HCT116 (cell line): ENCODE data around the gene TSPAN31. TPM values are rescaled to one million over a fixed set of nuclear protein-coding genes. Genes with fewer than 3 reads are reported as not detected.

Experiments used
- ATAC-seq: fragments of 200-7000 bp; cut with Tn5 transposase; 2 replicates; pipeline ENCODE4 v1.9.1; 2020; ENCODE audit warnings: mild to moderate bottlenecking, moderate library complexity
- BruUV-seq: library from RNA; stranded (reverse); fragments of 400-500 nt; replicated peaks from 2 replicates; lab custom pipeline; 2021; lab: Mats Ljungman, UMichigan
- CTCF ChIA-PET: fragments of 300-600 bp; sonication (Branson Sonifier 250); formaldehyde crosslinking; loops from one replicate; lab custom pipeline; 2021; ENCODE audit warnings: antibody characterized with exemption; lab: Charles Lee
- POLR2A ChIA-PET: fragments of 300-600, 350-600 bp; sonication (Branson Sonifier 250); formaldehyde crosslinking; loops from one replicate; lab custom pipeline; 2021; ENCODE audit warnings: antibody characterized with exemption; lab: Charles Lee
- RAD21 ChIA-PET, 2 experiments: fragments of 300-600 bp; sonication (Branson Sonifier 250); formaldehyde crosslinking; loops; one replicate each; lab custom pipeline; 2023; ENCODE audit warnings: low total read pairs in 2 of 2; ENCODE audit not compliant: uncharacterized antibody in 2 of 2, unreplicated experiment in 2 of 2, low non-redundant PET in 1 of 2; lab: Charles Lee
- DNase-seq: peaks from one replicate; pipeline ENCODE4 v3.0.0-alpha.2; 2010; ENCODE audit warnings: low read depth, low spot score
- H2AFZ ChIP-seq: fragments of 200-600 bp; shearing (Covaris generic), sonication (generic); 2 replicates; pipeline ENCODE4 v1.6.1; 2017; ENCODE audit warnings: low read depth, mixed run types, mixed read lengths, antibody characterized with exemption, low read length; ENCODE audit not compliant: poor library complexity, severe bottlenecking
- H3K27ac ChIP-seq: 2 replicates; pipeline ENCODE4 v1.5.1; 2012; ENCODE audit warnings: low read depth, low read length
- H3K27me3 ChIP-seq: fragments of 200-600 bp; sonication (generic); 2 replicates; pipeline ENCODE4 v1.6.1; 2016; ENCODE audit warnings: mixed run types, low read length, mixed read lengths; ENCODE audit not compliant: insufficient read depth
- H3K36me3 ChIP-seq, 2 experiments: fragments of 200-500 bp in 1 of 2; fragments of 200-600 bp in 1 of 2; sonication (Bioruptor generic) in 1 of 2; sonication (generic) in 1 of 2; 2 replicates each; pipeline versions ENCODE4 v1.5.1 to v1.6.1; 2014 to 2016; ENCODE audit warnings: low read length in 2 of 2, inconsistent platforms in 1 of 2, mixed read lengths in 1 of 2, mixed run types in 1 of 2; ENCODE audit not compliant: insufficient read depth in 2 of 2, control insufficient read depth in 1 of 2
- H3K4me1 ChIP-seq, 2 experiments: fragments of 200-600 bp in 1 of 2; sonication (generic) in 1 of 2; 2 replicates each; pipeline versions ENCODE4 v1.5.1 to v1.6.1; 2012 to 2017; ENCODE audit warnings: low read length in 2 of 2, inconsistent platforms in 1 of 2, mild to moderate bottlenecking in 1 of 2, mixed read lengths in 1 of 2, mixed run types in 1 of 2, moderate library complexity in 1 of 2; ENCODE audit not compliant: insufficient read depth in 2 of 2, control insufficient read depth in 1 of 2
- H3K4me2 ChIP-seq: fragments of 200-600 bp; sonication (generic); 2 replicates; pipeline ENCODE4 v1.6.1; 2017; ENCODE audit warnings: mixed run types, low read length, mixed read lengths
- H3K4me3 ChIP-seq, 2 experiments: fragments of 200-600 bp in 1 of 2; sonication (generic) in 1 of 2; replicated peaks in 1 of 2; 2 replicates each; pipeline ENCODE4 v1.5.1; 2011 to 2016; ENCODE audit warnings: low read length in 2 of 2, control low read depth in 1 of 2, low read depth in 1 of 2, mild to moderate bottlenecking in 1 of 2, mixed read lengths in 1 of 2, mixed run types in 1 of 2
- H3K79me2 ChIP-seq: fragments of 200-600 bp; sonication (generic); 2 replicates; pipeline ENCODE4 v1.6.1; 2017; ENCODE audit warnings: mild to moderate bottlenecking, mixed run types, low read length, moderate library complexity, mixed read lengths; ENCODE audit not compliant: insufficient read depth
- H3K9ac ChIP-seq: fragments of 200-600 bp; sonication (generic); 2 replicates; pipeline ENCODE4 v1.6.1; 2016; ENCODE audit warnings: low read length, mixed read lengths
- H3K9me2 ChIP-seq: fragments of 200-600 bp; sonication (generic), shearing (Covaris generic); 2 replicates; pipeline ENCODE4 v1.6.1; 2017; ENCODE audit warnings: mixed run types, mild to moderate bottlenecking, moderate library complexity; ENCODE audit not compliant: insufficient read depth
- H3K9me3 ChIP-seq, 2 experiments: fragments of 200-500 bp in 1 of 2; fragments of 200-600 bp in 1 of 2; sonication (Bioruptor generic) in 1 of 2; sonication (generic) in 1 of 2; 2 replicates each; pipeline ENCODE4 v1.6.1; 2014 to 2017; ENCODE audit warnings: low read length in 2 of 2, mixed read lengths in 2 of 2, inconsistent platforms in 1 of 2, low read depth in 1 of 2, mild to moderate bottlenecking in 1 of 2, mixed run types in 1 of 2, moderate library complexity in 1 of 2; ENCODE audit not compliant: control insufficient read depth in 1 of 2, insufficient read depth in 1 of 2
- H4K20me1 ChIP-seq: fragments of 200-600 bp; sonication (generic), shearing (Covaris generic); 2 replicates; pipeline ENCODE4 v1.6.1; 2017; ENCODE audit warnings: mixed run types, mild to moderate bottlenecking, moderate library complexity; ENCODE audit not compliant: insufficient read depth
- CEBPB ChIP-seq: IDR thresholded peaks from 2 replicates; pipeline ENCODE4 v1.6.1; 2012; ENCODE audit warnings: low read depth
- EGR1 ChIP-seq: IDR thresholded peaks from 2 replicates; pipeline ENCODE4 v1.6.1; 2012; ENCODE audit warnings: low read depth
- EZH2phosphoT487 ChIP-seq: fragments of 200-600 bp; IDR thresholded peaks from 2 replicates; pipeline ENCODE4 v1.6.1; 2018; ENCODE audit warnings: antibody characterized with exemption, borderline replicate concordance
- RAD21 ChIP-seq: IDR thresholded peaks from 2 replicates; pipeline ENCODE4 v1.6.1; 2012; ENCODE audit warnings: low read depth, mild to moderate bottlenecking
- SRF ChIP-seq: IDR thresholded peaks from 2 replicates; pipeline ENCODE4 v1.6.1; 2012; ENCODE audit warnings: low read depth
- ZFX ChIP-seq: fragments of 450-650 bp; IDR thresholded peaks from 2 replicates; pipeline ENCODE4 v1.6.1; 2017
- ZNF274 ChIP-seq: fragments of 200-500 bp; sonication (Bioruptor generic); IDR thresholded peaks from 2 replicates; pipeline ENCODE4 v1.6.1; 2014; ENCODE audit warnings: mild to moderate bottlenecking, low read depth, low read length, inconsistent platforms
- intact Hi-C: fragments of 100-400 bp; cut with micrococcal nuclease; formaldehyde crosslinking; loops from 2 replicates; pipeline ENCODE4 v1.10.0; 2022
- total RNA-seq: library from RNA; stranded (reverse); gene quantifications from one replicate; pipeline ENCODE4 v1.2.1, GENCODE V29; 2021; ENCODE audit not compliant: unreplicated experiment
- TF ChIP-seq, protein P1 (sequence below): IDR thresholded peaks from 2 replicates; pipeline ENCODE4 v1.6.1; 2012; ENCODE audit warnings: low read depth
- TF ChIP-seq, protein P2 (sequence below), 3 experiments: fragments of 200-600 bp in 1 of 3; sonication (generic) in 1 of 3; IDR thresholded peaks in 2 of 3; conservative IDR thresholded peaks in 1 of 3; 2 replicates each; pipeline ENCODE4 v1.5.1; 2012 to 2017; ENCODE audit warnings: low read depth in 2 of 3, low read length in 2 of 3, antibody characterized with exemption in 1 of 3, borderline replicate concordance in 1 of 3, control low read depth in 1 of 3, mild to moderate bottlenecking in 1 of 3, mixed read lengths in 1 of 3, mixed run types in 1 of 3, moderate library complexity in 1 of 3; ENCODE audit not compliant: insufficient read depth in 1 of 3
- TF ChIP-seq, protein P3 (sequence below): IDR thresholded peaks from 2 replicates; pipeline ENCODE4 v1.6.1; 2011; ENCODE audit warnings: mild to moderate bottlenecking, low read length, moderate library complexity; ENCODE audit not compliant: insufficient replicate concordance; ENCODE audit errors: extremely low read depth
- TF ChIP-seq, protein P4 (sequence below): IDR thresholded peaks from 2 replicates; pipeline ENCODE4 v1.6.1; 2012

TSPAN31 gene
- total RNA-seq, 1 experiment from 2014 or later = 14.9 TPM

DNA sequence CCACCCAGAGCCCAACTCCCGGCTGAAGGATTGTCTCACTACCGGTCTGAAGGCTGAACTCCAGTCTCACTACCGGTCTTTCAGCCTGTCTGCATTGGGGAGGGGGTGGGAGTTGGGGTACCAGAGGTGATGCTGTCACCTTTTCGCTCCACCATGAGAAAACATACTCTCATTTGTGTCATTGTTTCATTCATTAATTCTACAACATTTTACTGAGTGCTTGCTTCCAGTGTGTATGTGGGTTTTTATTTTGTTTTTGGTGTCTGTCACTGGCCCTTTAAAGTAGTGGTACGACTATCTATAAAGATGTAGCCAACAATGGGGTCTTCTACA, 7.8 kb downstream of the TSPAN31 start (continued):
- TF ChIP-seq, protein P1, sequence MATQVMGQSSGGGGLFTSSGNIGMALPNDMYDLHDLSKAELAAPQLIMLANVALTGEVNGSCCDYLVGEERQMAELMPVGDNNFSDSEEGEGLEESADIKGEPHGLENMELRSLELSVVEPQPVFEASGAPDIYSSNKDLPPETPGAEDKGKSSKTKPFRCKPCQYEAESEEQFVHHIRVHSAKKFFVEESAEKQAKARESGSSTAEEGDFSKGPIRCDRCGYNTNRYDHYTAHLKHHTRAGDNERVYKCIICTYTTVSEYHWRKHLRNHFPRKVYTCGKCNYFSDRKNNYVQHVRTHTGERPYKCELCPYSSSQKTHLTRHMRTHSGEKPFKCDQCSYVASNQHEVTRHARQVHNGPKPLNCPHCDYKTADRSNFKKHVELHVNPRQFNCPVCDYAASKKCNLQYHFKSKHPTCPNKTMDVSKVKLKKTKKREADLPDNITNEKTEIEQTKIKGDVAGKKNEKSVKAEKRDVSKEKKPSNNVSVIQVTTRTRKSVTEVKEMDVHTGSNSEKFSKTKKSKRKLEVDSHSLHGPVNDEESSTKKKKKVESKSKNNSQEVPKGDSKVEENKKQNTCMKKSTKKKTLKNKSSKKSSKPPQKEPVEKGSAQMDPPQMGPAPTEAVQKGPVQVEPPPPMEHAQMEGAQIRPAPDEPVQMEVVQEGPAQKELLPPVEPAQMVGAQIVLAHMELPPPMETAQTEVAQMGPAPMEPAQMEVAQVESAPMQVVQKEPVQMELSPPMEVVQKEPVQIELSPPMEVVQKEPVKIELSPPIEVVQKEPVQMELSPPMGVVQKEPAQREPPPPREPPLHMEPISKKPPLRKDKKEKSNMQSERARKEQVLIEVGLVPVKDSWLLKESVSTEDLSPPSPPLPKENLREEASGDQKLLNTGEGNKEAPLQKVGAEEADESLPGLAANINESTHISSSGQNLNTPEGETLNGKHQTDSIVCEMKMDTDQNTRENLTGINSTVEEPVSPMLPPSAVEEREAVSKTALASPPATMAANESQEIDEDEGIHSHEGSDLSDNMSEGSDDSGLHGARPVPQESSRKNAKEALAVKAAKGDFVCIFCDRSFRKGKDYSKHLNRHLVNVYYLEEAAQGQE = no peak
- TF ChIP-seq RAD21 (no peak), EGR1 (no peak), ZNF274 (no peak), CEBPB (no peak)
- TF ChIP-seq, all 23 proteins: peak for 0

DNA sequence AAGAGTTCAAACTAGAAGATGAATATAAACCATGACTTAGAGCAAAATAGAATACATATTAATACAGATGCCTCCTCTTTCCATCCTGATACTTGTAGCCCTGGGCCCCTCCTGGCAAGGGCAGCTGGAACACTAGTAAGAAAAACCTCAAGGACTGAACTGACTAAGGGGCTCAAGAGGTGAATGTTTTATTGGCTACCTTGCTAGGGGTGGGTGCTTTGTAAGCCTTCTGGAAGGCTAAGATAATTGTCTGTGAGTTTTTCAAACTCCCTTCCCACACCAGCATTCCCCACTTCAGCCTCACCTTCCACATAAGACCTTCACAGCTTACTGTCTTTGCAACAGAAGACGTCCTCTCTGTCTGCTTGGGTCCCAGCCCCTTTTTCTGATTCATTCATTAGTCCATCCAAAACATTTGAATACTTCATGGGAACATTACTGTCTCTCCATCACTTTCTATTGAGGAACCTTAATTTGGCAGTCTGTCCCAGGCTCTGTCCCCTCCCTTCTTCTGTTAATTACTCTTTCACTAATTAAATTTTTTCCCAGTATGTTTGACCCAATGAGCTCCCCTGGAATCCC, 9.0 kb downstream of the TSPAN31 start:
- no peak for ATAC-seq
- no peaks in the 10 kb centered on the region for H3K9me2 ChIP-seq
- H3K79me2 ChIP-seq = peaks cover 33% of the 10 kb centered on the region
- BruUV-seq = no TSS peak
- no peaks in the 10 kb centered on the region for H3K27me3 ChIP-seq
- no peaks in the 10 kb centered on the region for H3K9me3 ChIP-seq
- H3K4me3 ChIP-seq = peak overlapping the region in 1 of 2 experiments; percentile 64; a peak in 2 of 4 replicates
- peaks cover 20 to 46% of the 10 kb centered on the region in 2 experiments for H3K4me1 ChIP-seq
- ChIA-PET POLR2A (interaction anchor here (1.2 kb wide), 1 partner anchor 13 kb away, joined by 4 read pairs; the partner anchor contains the start of gene CYP27B1), RAD21 (no interaction called here), CTCF (interaction anchor here (0.8 kb wide), 1 partner anchor 9 kb away, joined by 3 read pairs; the partner anchor contains the start of gene TSPAN31)
- intact Hi-C loops = no loop called here
- H4K20me1 ChIP-seq = no peaks in the 10 kb centered on the region
- 0 out of 2 replicates have a peak overlapping the region, but pooled peaks have one; percentile 4 for H3K27ac ChIP-seq
- peaks cover 12 to 19% of the 10 kb centered on the region in 2 experiments; a peak in 2 of 4 replicates for H3K36me3 ChIP-seq
- H3K4me2 ChIP-seq = peak overlapping the region; percentile 93
- peak overlapping the region; percentile 20; the same call in 1 of the 2 replicates for H3K9ac ChIP-seq
- no peak overlapping the region for H2AFZ ChIP-seq
- DNase-seq = no peak
- TF ChIP-seq, protein P2, sequence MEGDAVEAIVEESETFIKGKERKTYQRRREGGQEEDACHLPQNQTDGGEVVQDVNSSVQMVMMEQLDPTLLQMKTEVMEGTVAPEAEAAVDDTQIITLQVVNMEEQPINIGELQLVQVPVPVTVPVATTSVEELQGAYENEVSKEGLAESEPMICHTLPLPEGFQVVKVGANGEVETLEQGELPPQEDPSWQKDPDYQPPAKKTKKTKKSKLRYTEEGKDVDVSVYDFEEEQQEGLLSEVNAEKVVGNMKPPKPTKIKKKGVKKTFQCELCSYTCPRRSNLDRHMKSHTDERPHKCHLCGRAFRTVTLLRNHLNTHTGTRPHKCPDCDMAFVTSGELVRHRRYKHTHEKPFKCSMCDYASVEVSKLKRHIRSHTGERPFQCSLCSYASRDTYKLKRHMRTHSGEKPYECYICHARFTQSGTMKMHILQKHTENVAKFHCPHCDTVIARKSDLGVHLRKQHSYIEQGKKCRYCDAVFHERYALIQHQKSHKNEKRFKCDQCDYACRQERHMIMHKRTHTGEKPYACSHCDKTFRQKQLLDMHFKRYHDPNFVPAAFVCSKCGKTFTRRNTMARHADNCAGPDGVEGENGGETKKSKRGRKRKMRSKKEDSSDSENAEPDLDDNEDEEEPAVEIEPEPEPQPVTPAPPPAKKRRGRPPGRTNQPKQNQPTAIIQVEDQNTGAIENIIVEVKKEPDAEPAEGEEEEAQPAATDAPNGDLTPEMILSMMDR (IDR thresholded peaks at IDR 0.05 in 2 of 3, conservative IDR thresholded peaks at IDR 0.05 in 1 of 3; ENCODE audit: borderline replicate concordance in 1 of 3, insufficient read depth in 1 of 3, low read depth in 2 of 3, low read length in 2 of 3) = no peak
- TF ChIP-seq RAD21 (no peak), EGR1 (no peak), SRF (no peak), ZFX (no peak), EZH2phosphoT487 (no peak)
- TF ChIP-seq, protein P1 = no peak
- TF ChIP-seq, protein P3, sequence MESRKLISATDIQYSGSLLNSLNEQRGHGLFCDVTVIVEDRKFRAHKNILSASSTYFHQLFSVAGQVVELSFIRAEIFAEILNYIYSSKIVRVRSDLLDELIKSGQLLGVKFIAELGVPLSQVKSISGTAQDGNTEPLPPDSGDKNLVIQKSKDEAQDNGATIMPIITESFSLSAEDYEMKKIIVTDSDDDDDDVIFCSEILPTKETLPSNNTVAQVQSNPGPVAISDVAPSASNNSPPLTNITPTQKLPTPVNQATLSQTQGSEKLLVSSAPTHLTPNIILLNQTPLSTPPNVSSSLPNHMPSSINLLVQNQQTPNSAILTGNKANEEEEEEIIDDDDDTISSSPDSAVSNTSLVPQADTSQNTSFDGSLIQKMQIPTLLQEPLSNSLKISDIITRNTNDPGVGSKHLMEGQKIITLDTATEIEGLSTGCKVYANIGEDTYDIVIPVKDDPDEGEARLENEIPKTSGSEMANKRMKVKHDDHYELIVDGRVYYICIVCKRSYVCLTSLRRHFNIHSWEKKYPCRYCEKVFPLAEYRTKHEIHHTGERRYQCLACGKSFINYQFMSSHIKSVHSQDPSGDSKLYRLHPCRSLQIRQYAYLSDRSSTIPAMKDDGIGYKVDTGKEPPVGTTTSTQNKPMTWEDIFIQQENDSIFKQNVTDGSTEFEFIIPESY = no peak
- TF ChIP-seq, protein P4, sequence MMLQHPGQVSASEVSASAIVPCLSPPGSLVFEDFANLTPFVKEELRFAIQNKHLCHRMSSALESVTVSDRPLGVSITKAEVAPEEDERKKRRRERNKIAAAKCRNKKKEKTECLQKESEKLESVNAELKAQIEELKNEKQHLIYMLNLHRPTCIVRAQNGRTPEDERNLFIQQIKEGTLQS = no peak
